ENCODE data around the gene APP. TPM values are rescaled to one million over a fixed set of nuclear protein-coding genes. Genes with fewer than 3 reads are reported as not detected.

Gene APP
- total RNA-seq, 4 donors from 2014 or later, result 471 to 1,291 (median 672) TPM

DNA sequence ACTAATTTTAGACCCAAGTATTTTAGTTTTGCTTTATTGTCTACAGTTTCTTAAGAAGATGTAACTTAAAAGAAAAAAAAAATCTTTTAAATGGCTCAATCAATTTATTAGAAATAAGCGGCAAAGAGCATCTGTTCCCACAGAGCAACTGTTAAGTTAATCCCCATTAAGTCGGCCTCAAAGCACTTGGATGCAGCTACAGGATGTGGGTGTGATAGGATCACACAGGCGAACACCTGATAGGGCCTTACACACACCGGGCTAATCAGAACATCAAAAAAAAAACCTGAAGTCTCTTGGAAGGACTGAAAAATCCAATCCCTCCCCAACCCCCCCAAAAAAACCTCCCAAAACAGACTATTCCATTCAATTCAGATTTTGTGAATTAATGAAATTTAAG, 23.0 kb downstream of the APP start:
- intact Hi-C loops (cut with DNase I; ENCODE audit: low total_unique reads) (no loop called here), in situ Hi-C loops (cut with MboI; ENCODE audit: low pct_ligation_motif_present in 1 of 4, low pct_unique_long_range_greater_than_20kb in 1 of 4, low sequenced_read_pairs in 3 of 4) (no loop called here)
- Histone ChIP-seq H3K4me1 (peaks cover 0 to 12% (median 2%) of the 10 kb centered on the region in 4 donors), H3K36me3 (no peaks in the 10 kb centered on the region), H3K27ac (no peak overlapping the region), H3K4me3 (no peak overlapping the region), H3K27me3 (no peaks in the 10 kb centered on the region), H3K9me3 (no peaks in the 10 kb centered on the region)
- 74 to 94% methylated on average over 3 to 4 of the region's 4 CpGs for WGBS, 2 donors (ENCODE audit: low coverage in 1 of 2)
- no peak for DNase-seq
- TF ChIP-seq CTCF (IDR thresholded peaks at IDR 0.05) (no peak), EP300 (IDR thresholded peaks at IDR 0.05; ENCODE audit: low read depth) (no peak), POLR2A (IDR thresholded peaks at IDR 0.05) (no peak), POLR2AphosphoS5 (IDR thresholded peaks at IDR 0.05) (no peak)

GRCh38 chr21:26146681-26147080, 23.9 kb downstream of the APP start:
- WGBS, 2 donors (ENCODE audit: low coverage in 1 of 2), result 92 to 100% methylated on average over 1 of the region's 1 CpG
- no peak for TF ChIP-seq CTCF (IDR thresholded peaks at IDR 0.05)
- no peak for TF ChIP-seq POLR2AphosphoS5 (IDR thresholded peaks at IDR 0.05)
- TF ChIP-seq EP300 (IDR thresholded peaks at IDR 0.05; ENCODE audit: low read depth), result no peak
- no peaks in the 10 kb centered on the region for H3K27me3 ChIP-seq
- intact Hi-C loops (cut with DNase I; ENCODE audit: low total_unique reads), result no loop called here
- no peak overlapping the region for H3K4me3 ChIP-seq
- in situ Hi-C loops (cut with MboI; ENCODE audit: low pct_ligation_motif_present in 1 of 4, low pct_unique_long_range_greater_than_20kb in 1 of 4, low sequenced_read_pairs in 3 of 4), result no loop called here
- H3K9me3 ChIP-seq, result no peaks in the 10 kb centered on the region
- DNase-seq, result no peak
- no peak overlapping the region for H3K27ac ChIP-seq
- peaks cover 0 to 12% (median 2%) of the 10 kb centered on the region in 4 donors for H3K4me1 ChIP-seq
- no peaks in the 10 kb centered on the region for H3K36me3 ChIP-seq

DNA sequence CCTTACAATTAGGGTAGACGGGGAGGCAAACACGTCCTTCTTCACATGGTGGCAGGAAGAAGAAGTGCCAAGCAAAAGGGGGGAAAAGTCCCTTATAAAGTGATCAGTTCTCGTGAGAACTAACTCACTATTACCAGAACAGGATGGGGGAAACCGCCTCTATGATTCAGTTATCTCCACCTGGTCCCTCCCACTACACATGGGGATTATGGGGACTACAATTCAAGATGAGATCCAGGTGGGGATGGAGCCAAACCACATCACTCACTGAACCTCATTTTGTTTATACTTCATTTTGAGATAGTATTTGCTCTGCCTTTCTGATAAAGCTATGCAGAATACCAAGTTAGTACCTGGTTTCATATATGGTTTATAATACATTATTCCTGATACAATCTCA, 26.5 kb downstream of the APP start:
- no peaks in the 10 kb centered on the region for H3K36me3 ChIP-seq
- no peaks in the 10 kb centered on the region for H3K9me3 ChIP-seq
- no peak for DNase-seq
- in situ Hi-C loops (cut with MboI; ENCODE audit: low pct_ligation_motif_present in 1 of 4, low pct_unique_long_range_greater_than_20kb in 1 of 4, low sequenced_read_pairs in 3 of 4), result no loop called here
- H3K4me1 ChIP-seq, result peaks cover 0 to 31% (median 4%) of the 10 kb centered on the region in 4 donors
- H3K27ac ChIP-seq, result no peak overlapping the region
- TF ChIP-seq CTCF (IDR thresholded peaks at IDR 0.05), result no peak
- no peak for TF ChIP-seq POLR2AphosphoS5 (IDR thresholded peaks at IDR 0.05)
- no peak for TF ChIP-seq POLR2A (IDR thresholded peaks at IDR 0.05)
- no peak for TF ChIP-seq EP300 (IDR thresholded peaks at IDR 0.05; ENCODE audit: low read depth)
- intact Hi-C loops (cut with DNase I; ENCODE audit: low total_unique reads), result no loop called here
- WGBS, 2 donors (ENCODE audit: low coverage in 1 of 2), result 17 to 92% methylated on average over 1 to 4 of the region's 4 CpGs
- H3K27me3 ChIP-seq, result no peaks in the 10 kb centered on the region
- no peak overlapping the region for H3K4me3 ChIP-seq

- Histone ChIP-seq H3K4me1 (peaks cover 0 to 26% (median 2%) of the 10 kb centered on the region in 4 donors), H3K27me3 (no peaks in the 10 kb centered on the region), H3K4me3 (no peak overlapping the region), H3K27ac (no peak overlapping the region), H3K36me3 (no peaks in the 10 kb centered on the region), H3K9me3 (no peaks in the 10 kb centered on the region)
- TF ChIP-seq POLR2AphosphoS5 (IDR thresholded peaks at IDR 0.05), result no peak
- TF ChIP-seq POLR2A (IDR thresholded peaks at IDR 0.05), result no peak
- no peak for TF ChIP-seq EP300 (IDR thresholded peaks at IDR 0.05; ENCODE audit: low read depth)
- no peak for TF ChIP-seq CTCF (IDR thresholded peaks at IDR 0.05)
- DNase-seq, result no peak
- intact Hi-C loops (cut with DNase I; ENCODE audit: low total_unique reads), result no loop called here
- 91 to 93% methylated on average over 2 to 5 of the region's 5 CpGs for WGBS, 2 donors (ENCODE audit: low coverage in 1 of 2)
- in situ Hi-C loops (cut with MboI; ENCODE audit: low pct_ligation_motif_present in 1 of 4, low pct_unique_long_range_greater_than_20kb in 1 of 4, low sequenced_read_pairs in 3 of 4), result no loop called here
Measured at GRCh38 chr21:26142363-26142762, 28.2 kb downstream of the APP start.
